HG03025 (cell line): ENCODE results near the gene ALK.
A peak's percentile ranks its signal among the peaks of the same experiment; 100 is the strongest.
"Not testable (repeated sequence)": the region's sequence is repeated elsewhere in the genome, so short reads cannot be mapped to it uniquely, and the experiment has no call there.

Experiments
- ATAC-seq: cut with Tn5 transposase; IDR thresholded peaks from one replicate; pipeline ENCODE4 v1.9.1; 2021; ENCODE audit warnings: mild to moderate bottlenecking, moderate library complexity; ENCODE audit not compliant: unreplicated experiment, low FRiP score

Gene ALK

GRCh38 chr2:29762239-29762638 is 159.1 kb downstream of the ALK start:
- no peak for ATAC-seq

GRCh38 chr2:29761278-29761677 is 160.1 kb downstream of the ALK start:
- ATAC-seq = no peak

DNA sequence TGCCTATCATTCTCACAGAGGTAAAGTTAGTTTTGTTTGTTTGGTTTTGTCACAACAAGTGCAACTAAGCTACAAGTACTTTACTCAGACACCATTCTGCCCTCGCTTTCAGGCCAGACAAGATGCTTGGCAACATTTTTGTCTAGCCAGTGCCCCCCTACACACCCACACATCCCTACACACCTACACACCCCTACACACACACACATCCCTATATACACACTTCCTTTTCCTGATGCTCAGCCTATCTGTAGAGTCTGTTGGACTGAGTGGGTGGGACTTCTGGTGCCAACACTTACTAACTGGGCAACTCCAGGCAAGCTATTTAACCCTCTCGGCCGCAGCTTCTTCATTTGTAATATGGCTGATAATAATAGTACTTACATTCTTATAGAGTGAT is 161.4 kb downstream of the ALK start:
- no peak for ATAC-seq

DNA sequence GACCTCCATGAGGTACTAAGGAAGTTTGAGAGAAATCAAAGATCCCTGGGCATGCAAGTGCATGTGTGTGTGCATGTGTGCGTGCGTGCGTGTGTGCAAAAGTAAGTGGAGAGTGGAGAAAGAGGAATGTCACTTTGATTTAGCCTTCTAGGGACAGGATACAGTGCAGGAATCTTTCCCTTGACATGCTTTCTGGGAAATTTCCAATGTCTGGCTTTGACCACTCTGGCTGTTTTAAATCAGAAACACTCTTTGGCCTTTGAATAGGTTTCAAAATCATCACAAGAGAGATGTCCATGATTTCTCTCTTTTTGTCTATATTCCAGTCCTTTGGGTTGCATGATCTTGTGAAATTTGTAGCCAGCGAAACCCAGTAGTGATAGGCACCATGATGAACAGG is 162.0 kb downstream of the ALK start:
- no peak for ATAC-seq

- no peak for ATAC-seq
Observed at GRCh38 chr2:29755829-29756228, 165.6 kb downstream of the ALK start.

DNA sequence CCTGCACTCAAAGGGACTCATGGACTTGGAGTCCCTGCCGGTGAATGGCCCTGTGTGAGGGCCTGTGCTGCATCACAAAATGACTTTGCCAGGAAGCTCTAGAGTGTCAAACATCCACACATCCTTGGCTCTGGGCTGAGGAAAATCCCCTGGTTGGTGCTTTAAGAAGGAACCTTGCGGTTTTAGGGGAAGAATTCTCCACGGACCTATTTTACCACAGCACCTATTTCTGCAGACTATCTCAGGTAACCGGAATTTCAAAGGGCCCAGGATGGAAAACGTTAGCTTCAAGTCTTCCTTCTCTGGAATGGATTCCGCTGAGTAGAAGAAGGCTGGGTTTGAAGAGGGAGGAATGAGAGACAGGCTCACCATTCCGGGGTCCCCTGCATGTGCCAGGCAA is 166.2 kb downstream of the ALK start:
- no peak for ATAC-seq

- ATAC-seq = no peak
Observed at GRCh38 chr2:29753671-29754444, 167.5 kb downstream of the ALK start.

DNA sequence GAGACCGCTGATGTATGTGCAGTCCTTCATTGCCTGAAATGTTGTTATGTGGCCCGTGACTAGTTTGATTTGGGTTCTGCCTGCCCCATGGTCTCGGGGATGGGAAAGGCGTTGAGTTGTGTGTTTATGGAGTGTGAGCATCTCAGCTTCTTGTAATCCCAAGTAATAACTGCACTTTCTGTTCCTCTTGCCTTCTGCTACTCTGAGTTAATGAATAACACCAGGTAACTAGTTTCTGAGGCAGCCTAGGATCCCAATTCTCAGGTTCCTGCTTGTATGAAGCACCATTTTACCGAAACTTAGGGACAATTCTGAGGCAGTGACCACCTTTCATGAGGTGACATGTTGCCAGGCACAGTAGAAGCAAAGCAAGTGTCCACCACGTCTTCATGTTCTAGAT is 170.0 kb downstream of the ALK start:
- ATAC-seq = no peak

- ATAC-seq = not testable (repeated sequence)
Observed at GRCh38 chr2:29750463-29750862, 170.9 kb downstream of the ALK start.

DNA sequence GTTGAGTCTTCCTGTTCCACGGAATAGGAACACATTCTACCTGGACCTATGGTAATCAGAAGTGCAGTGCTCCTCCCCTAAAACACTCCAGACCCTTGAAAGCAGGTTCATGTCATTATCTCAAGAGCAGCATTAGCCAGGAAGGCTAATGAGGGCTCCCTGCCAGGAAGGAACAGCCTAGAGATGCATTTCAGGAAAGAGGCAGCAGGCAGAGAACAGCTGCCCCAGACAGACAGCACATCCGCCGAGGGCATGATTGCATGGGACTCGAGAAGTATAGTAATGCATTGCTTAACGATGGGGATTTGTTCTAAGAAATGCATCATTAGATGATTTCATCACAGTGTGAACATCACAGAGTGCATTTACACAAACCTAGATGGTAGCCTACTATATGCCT is 171.5 kb downstream of the ALK start:
- ATAC-seq = no peak

- no peak for ATAC-seq
Observed at GRCh38 chr2:29749041-29749440, 172.3 kb downstream of the ALK start.

DNA sequence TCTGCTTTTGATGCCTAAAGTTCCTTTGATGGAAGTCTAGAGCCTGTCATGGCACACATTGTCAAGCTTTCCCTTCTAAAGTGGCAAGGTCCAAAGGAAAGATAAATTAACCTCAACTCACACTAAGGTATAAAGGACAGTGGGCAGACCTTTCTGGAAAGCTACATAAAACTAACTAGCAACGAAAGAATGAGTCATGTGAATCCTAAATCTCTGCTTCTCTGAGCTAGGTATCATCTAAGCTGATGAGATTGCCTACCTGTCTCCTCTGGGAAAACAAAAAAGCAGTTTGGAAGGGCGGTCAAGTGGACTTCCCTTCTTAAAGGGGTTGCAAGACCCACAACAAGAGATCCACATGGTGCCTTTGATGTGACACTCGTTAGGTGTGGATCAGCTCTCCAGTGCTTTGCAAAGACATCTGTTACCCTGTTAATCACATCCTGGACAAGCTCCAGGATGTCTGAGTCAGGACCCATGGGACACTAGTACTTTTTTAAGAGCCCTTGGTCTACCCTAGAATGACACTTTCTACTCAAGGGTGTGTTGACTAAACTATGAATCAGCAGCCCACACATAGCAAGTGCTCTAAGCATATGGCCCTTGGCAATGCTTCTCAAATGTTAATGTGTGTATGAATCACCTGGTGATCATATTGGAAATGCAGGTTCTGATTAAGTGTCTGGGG is 173.5 kb downstream of the ALK start:
- ATAC-seq = no peak

DNA sequence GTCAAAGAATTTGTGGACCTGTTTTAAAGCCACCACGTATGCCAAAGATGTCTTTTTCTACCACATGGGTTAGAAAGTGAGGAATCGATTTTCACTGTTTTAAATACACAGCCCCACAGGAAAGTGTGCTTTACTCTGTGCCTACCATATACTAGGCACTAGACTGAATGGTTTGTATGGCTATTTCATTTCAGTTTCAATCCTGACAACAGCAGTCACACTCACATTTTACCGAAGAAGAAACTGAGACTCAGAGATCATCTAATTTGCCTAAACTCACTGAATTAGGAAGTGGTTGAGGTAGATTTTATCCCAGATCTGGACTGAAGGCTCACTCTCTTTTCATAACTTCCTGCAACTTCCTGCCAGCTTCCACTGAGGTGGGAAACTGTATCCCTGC is 176.4 kb downstream of the ALK start:
- peak; percentile 83 for ATAC-seq

DNA sequence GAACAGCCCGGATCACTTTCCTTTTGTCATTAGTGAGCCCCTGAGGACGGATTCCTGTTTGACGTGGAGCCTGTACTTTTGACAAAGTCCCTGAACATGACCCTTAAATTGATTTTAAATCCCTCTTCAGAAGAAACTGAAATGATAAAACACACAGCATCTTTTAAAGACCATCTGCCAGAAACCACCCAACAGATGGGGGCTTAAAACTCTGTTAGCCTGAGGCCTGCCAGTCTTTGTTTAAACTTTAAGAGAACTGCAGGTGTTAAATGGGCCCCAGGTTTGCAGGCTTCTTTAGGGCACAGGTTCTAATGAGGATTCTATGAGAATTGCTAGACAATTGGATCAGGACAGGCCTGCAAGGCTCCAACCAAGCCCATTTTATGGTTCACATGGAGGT is 177.9 kb downstream of the ALK start:
- no peak for ATAC-seq

- no peak for ATAC-seq
Observed at GRCh38 chr2:29742656-29743055, 178.7 kb downstream of the ALK start.

- ATAC-seq = no peak
Observed at GRCh38 chr2:29741132-29741531, 180.3 kb downstream of the ALK start.

DNA sequence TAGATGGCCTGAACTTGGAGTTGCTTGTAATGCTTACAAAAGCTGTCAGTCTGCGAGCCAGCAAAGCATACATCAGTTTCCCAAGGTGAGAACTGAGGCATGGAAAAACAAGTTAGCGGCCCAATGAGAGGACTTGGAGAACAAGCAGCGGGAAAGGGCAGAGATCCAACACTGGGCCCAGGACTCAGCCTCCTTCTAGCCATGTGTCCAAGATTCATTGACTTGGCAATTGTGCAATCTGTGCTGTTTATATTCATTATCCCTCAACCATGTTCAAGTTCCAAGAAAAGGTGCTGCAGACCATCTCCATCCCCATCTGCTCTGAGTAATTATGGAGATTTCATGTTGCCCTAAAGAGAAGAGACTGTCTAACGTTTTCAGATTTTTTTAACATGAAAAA is 187.4 kb downstream of the ALK start:
- ATAC-seq = no peak

DNA sequence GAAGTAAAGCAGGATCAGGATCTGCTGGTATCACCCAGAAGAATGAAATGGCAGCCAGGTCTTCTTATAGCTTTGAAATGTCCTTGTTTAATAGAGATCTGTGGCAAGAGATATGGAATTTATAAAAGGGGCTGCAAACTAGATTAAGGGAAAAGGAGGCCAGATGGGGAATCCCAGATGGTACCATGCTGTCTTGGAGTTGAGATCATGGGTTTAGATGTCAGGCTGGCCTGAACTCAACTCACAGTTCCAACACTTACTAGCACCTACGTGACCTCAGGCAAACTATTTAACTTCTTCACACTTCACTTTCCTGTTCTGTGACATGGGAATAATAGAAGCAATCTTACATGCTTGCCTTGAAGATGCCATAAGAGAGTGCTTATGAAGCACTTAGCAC is 188.2 kb downstream of the ALK start:
- no peak for ATAC-seq

GRCh38 chr2:29731948-29732347 is 189.4 kb downstream of the ALK start:
- ATAC-seq = no peak

DNA sequence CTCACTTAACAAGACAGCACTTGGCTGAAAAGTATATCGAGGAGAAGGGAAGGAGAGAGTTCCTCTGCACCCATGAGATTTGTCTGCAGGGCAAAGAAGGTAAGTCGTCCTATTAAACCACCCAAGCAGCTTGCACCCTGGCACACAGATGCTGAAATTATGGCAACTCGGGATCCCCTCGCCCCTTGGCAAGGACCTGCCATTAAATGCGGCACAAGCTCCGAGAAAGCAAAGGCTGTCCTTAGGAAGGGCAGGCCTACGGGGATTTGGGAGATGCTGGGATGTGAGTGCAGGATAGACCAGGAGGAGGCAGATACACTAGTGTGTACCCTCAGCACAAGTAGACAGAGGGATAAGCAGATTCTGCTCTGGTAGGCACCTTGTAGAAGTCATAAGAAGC is 191.5 kb downstream of the ALK start:
- no peak for ATAC-seq

DNA sequence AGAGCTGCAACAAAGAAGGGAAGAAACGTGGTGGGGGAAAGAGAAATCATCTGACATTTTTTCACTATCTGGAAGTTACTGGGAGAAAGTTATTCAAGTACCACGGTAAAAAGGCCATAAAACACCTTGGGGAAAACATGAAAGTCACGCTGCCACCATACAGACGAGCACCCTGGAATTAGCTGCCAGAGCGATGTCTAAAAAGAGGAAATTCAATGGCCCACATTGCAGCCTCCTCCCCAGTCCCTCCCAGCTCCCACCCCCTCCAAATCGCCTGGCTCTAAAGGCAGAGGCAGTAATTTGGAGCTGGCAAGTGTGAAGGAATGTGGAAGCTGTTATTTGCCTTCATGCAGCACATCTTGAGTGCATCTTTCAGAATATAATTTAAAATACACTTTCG is 192.0 kb downstream of the ALK start:
- no peak for ATAC-seq

DNA sequence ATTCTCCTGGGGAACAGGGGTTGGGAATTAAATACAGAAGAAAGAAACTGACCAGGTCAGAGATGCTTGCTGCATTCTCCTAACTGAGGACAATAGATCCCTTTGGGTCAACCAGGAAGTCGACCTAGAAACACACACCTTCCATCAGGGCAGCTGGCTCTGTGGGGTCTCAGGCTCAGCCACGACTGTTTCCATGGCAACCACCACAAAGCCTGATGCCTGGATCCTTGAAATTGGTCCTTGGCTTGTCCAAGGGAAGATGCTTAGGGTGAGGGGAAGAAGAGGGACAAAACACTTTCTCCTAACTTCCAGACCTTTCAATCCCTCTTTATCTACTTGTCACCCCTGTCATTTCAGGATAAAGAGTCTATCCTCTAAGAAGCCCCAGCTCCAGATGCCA is 194.4 kb downstream of the ALK start:
- ATAC-seq = no peak
